ENCODE measurements around the gene THUMPD3.

THUMPD3 gene

DNA sequence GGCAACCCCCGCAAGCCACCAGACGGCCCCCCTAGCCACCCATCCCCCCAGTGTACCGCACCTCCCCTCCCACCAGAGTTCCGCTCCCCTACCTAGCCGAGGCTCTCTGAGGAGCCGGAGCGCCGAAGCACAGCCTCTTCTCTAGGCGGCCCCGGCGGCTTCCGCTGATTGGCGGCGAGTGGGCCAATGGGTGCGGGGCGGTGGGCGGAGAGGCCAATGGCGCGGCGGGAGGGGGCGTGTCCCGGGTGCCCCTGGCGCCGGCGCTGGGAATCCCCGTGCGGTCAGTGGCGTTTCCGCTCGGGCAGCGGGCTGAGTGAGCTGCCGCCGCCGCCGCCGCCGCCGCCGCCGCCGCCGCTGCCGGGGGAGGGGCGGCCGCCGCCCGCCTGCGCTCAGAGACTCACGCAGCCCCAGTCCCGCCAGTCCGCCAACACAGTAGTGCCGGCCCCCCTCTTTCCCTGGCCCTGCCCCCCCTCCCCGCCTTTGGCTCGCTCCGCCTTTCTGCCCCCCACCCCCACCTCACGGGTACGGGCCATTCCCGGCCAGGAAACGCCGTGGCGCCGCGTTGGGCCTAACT, 34.6 kb downstream of the THUMPD3 start, which contains the start of gene SETD5:
SETD5 (plus strand) TSS at position 284 of the 574 bp plus-strand sequence. CDS start 31,324 bp downstream, outside the sequence.
- peak within 1 kb of the TSS; percentile 99 for H3K4me3 Mint-ChIP-seq

DNA sequence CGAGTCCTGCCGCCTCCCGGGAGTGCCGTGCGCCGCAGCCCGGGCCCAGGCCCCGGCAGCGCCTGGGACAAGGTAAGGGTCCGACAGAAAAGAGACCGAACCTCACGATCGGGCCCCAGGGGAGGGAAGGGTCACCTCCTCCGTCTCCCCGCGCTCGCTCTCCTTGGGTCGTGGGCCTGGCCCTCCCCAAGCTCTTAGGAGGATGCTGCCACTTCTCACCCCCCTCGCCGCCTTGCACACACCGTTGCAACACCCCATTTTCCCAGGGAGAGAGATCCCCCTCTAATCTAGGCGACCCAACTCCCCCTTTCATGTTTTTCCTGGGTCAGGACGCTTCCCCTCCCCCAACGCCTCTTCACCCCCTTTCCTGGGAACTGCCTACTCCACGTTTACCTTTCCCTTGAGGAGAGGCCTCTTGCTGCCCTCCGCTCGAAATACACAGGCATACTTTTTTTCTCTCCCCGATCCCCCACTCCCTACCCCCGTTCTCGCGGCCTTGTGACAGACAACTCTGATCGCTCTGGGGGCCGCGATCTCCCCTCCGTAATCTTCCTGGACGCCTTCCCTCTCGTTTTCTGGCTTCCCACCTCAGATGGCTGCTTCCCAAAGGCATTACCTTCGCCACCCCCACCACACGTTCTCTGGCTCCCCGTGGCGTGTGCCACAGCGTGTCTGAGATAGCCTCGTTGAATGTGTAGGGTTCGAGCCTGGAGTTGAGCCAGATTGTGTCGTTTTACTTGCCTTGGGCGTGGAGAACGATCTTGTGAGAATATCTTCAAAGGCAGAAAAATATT, 35.2 kb downstream of the THUMPD3 start:
- Mint-ChIP-seq H3K4me1 (ENCODE audit: low read depth) (peaks cover 51% of the 10 kb centered on the region), H3K36me3 (ENCODE audit: low read depth) (peaks cover 41% of the 10 kb centered on the region), H3K27ac (peak overlapping the region; percentile 98), H3K9me3 (no peaks in the 10 kb centered on the region), H3K4me3 (peak overlapping the region; percentile 99), H3K27me3 (ENCODE audit: low read depth) (no peaks in the 10 kb centered on the region)
- DNase-seq (ENCODE audit: low spot score) = peak; percentile 16

More for the DNA sequence above, 34.6 kb downstream of the THUMPD3 start, which contains the start of gene SETD5:
- no peaks in the 10 kb centered on the region for H3K9me3 Mint-ChIP-seq
- peak; percentile 99 for DNase-seq (ENCODE audit: low spot score)
- no peaks in the 10 kb centered on the region for H3K27me3 Mint-ChIP-seq (ENCODE audit: low read depth)
- peaks cover 46% of the 10 kb centered on the region for H3K36me3 Mint-ChIP-seq (ENCODE audit: low read depth)
- peak within 1 kb of the TSS; percentile 99 for H3K27ac Mint-ChIP-seq
- peaks cover 46% of the 10 kb centered on the region for H3K4me1 Mint-ChIP-seq (ENCODE audit: low read depth)

- Mint-ChIP-seq H3K9me3 (no peaks in the 10 kb centered on the region), H3K4me1 (ENCODE audit: low read depth) (peaks cover 52% of the 10 kb centered on the region), H3K4me3 (peak overlapping the region; percentile 99), H3K36me3 (ENCODE audit: low read depth) (peaks cover 36% of the 10 kb centered on the region), H3K27me3 (ENCODE audit: low read depth) (no peaks in the 10 kb centered on the region), H3K27ac (peak overlapping the region; percentile 98)
- peak; percentile 17 for DNase-seq (ENCODE audit: low spot score)
Observed at GRCh38 chr3:9398700-9399336, 36.0 kb downstream of the THUMPD3 start.

DNA sequence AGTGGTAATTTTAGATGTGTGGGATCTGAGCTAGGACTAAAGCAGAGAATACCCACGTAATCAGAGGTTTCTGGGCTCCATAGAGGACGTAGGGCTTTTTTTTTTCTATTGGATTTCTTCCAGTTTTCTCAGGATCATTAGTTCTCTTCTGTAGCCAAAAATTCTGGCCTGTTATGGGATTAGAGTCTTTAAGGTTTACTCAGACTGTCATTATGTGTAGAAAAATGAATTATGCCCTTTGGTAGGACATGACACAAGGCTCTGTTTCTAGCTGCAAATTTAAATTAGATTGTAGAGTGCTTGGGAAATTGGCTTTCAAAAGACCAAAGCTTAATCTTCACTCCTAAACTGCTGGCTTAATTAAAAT, 36.5 kb downstream of the THUMPD3 start:
- Mint-ChIP-seq H3K9me3 (no peaks in the 10 kb centered on the region), H3K27ac (peak overlapping the region; percentile 56), H3K4me1 (ENCODE audit: low read depth) (peaks cover 52% of the 10 kb centered on the region), H3K36me3 (ENCODE audit: low read depth) (peaks cover 34% of the 10 kb centered on the region), H3K27me3 (ENCODE audit: low read depth) (no peaks in the 10 kb centered on the region), H3K4me3 (peak overlapping the region; percentile 99)
- no peak for DNase-seq (ENCODE audit: low spot score)

- Mint-ChIP-seq H3K36me3 (ENCODE audit: low read depth) (peaks cover 30% of the 10 kb centered on the region), H3K4me1 (ENCODE audit: low read depth) (peaks cover 51% of the 10 kb centered on the region), H3K27ac (peak overlapping the region; percentile 56), H3K9me3 (no peaks in the 10 kb centered on the region), H3K4me3 (peak overlapping the region; percentile 99), H3K27me3 (ENCODE audit: low read depth) (no peaks in the 10 kb centered on the region)
- no peak for DNase-seq (ENCODE audit: low spot score)
Observed at GRCh38 chr3:9399746-9400145, 36.9 kb downstream of the THUMPD3 start.

DNA sequence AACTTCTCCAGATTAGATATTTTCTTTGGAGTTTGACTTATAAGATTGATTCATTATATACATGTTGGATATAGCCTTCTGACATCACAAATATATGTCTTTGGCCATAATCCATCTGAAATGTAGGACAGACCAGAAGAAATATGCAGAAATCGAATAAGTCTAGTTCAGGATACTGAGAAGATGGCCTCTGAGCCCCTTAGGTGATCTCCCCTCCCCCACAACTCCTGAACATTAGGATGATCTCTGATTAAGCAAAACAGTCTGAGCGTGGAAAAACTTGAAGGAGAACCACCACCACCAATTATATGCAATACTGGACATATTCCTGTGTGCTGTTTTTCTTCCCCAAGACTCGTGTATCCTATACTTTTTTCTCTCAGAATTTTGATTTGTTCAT, 37.8 kb downstream of the THUMPD3 start:
- Mint-ChIP-seq H3K4me1 (ENCODE audit: low read depth) (peaks cover 48% of the 10 kb centered on the region), H3K36me3 (ENCODE audit: low read depth) (peaks cover 21% of the 10 kb centered on the region), H3K9me3 (no peaks in the 10 kb centered on the region), H3K27me3 (ENCODE audit: low read depth) (no peaks in the 10 kb centered on the region), H3K4me3 (peak overlapping the region; percentile 64), H3K27ac (no peak overlapping the region)
- no peak for DNase-seq (ENCODE audit: low spot score)

- H3K27ac Mint-ChIP-seq = peak overlapping the region; percentile 11
- H3K9me3 Mint-ChIP-seq = no peaks in the 10 kb centered on the region
- no peak for DNase-seq (ENCODE audit: low spot score)
- H3K36me3 Mint-ChIP-seq (ENCODE audit: low read depth) = peaks cover 16% of the 10 kb centered on the region
- no peak overlapping the region for H3K4me3 Mint-ChIP-seq
- peaks cover 49% of the 10 kb centered on the region for H3K4me1 Mint-ChIP-seq (ENCODE audit: low read depth)
- H3K27me3 Mint-ChIP-seq (ENCODE audit: low read depth) = no peaks in the 10 kb centered on the region
Observed at GRCh38 chr3:9401986-9402385, 39.1 kb downstream of the THUMPD3 start.

- Mint-ChIP-seq H3K4me1 (ENCODE audit: low read depth) (peaks cover 53% of the 10 kb centered on the region), H3K9me3 (no peaks in the 10 kb centered on the region), H3K4me3 (peak overlapping the region; percentile 13), H3K36me3 (ENCODE audit: low read depth) (peaks cover 16% of the 10 kb centered on the region), H3K27me3 (ENCODE audit: low read depth) (no peaks in the 10 kb centered on the region), H3K27ac (peak overlapping the region; percentile 11)
- no peak for DNase-seq (ENCODE audit: low spot score)
Observed at GRCh38 chr3:9402410-9403228, 39.8 kb downstream of the THUMPD3 start.

GRCh38 chr3:9403463-9403862, 40.6 kb downstream of the THUMPD3 start:
- peaks cover 12% of the 10 kb centered on the region for H3K36me3 Mint-ChIP-seq (ENCODE audit: low read depth)
- no peaks in the 10 kb centered on the region for H3K9me3 Mint-ChIP-seq
- no peak for DNase-seq (ENCODE audit: low spot score)
- no peak overlapping the region for H3K4me3 Mint-ChIP-seq
- no peaks in the 10 kb centered on the region for H3K27me3 Mint-ChIP-seq (ENCODE audit: low read depth)
- peaks cover 56% of the 10 kb centered on the region for H3K4me1 Mint-ChIP-seq (ENCODE audit: low read depth)
- no peak overlapping the region for H3K27ac Mint-ChIP-seq

DNA sequence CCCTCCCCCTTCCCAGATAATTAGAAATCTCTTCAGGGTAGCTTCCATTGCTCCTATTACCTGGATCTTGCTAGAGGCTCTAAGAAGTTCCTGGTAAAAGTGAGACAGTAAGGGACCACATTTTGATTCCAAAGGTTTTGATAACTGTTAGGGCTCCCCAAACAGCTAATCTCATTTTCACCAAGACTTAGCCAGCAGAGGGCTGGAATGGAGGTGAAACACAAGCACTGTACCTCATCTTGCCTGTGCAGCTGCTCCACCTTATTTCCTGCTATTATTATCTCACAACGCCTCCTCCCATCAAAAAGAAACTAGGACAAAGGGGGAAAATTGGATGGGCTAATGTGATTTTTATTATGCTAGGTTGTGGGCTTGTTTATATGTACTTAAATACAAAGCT, 41.8 kb downstream of the THUMPD3 start:
- no peak for DNase-seq (ENCODE audit: low spot score)
- no peaks in the 10 kb centered on the region for H3K27me3 Mint-ChIP-seq (ENCODE audit: low read depth)
- H3K4me3 Mint-ChIP-seq = no peak overlapping the region
- peaks cover 60% of the 10 kb centered on the region for H3K4me1 Mint-ChIP-seq (ENCODE audit: low read depth)
- H3K27ac Mint-ChIP-seq = peak overlapping the region; percentile 37
- peaks cover under 1% of the 10 kb centered on the region for H3K9me3 Mint-ChIP-seq
- peaks cover 13% of the 10 kb centered on the region for H3K36me3 Mint-ChIP-seq (ENCODE audit: low read depth)

DNA sequence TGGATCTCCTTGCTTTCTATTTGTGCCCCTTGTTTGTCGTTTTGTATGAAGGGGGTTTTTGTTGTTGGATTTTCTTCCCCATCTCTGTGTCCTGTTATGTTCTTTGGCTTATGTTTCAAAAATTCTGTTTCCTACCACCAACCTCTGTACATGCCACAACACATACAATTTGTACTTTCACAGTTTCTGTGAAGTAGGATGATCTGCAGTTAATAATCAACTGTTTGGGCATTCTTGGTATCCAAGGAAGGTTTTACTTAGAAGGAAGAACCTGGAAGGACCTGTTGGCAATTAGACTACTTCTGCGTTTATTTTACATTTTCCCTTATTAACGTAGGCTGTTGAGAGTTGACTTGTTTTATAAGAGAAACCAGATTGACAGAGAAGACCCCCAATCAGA, 42.9 kb downstream of the THUMPD3 start:
- DNase-seq (ENCODE audit: low spot score) = no peak
- no peaks in the 10 kb centered on the region for H3K27me3 Mint-ChIP-seq (ENCODE audit: low read depth)
- H3K36me3 Mint-ChIP-seq (ENCODE audit: low read depth) = peaks cover 15% of the 10 kb centered on the region
- H3K4me1 Mint-ChIP-seq (ENCODE audit: low read depth) = peaks cover 60% of the 10 kb centered on the region
- H3K4me3 Mint-ChIP-seq = no peak overlapping the region
- H3K9me3 Mint-ChIP-seq = peaks cover 2% of the 10 kb centered on the region
- H3K27ac Mint-ChIP-seq = no peak overlapping the region

DNA sequence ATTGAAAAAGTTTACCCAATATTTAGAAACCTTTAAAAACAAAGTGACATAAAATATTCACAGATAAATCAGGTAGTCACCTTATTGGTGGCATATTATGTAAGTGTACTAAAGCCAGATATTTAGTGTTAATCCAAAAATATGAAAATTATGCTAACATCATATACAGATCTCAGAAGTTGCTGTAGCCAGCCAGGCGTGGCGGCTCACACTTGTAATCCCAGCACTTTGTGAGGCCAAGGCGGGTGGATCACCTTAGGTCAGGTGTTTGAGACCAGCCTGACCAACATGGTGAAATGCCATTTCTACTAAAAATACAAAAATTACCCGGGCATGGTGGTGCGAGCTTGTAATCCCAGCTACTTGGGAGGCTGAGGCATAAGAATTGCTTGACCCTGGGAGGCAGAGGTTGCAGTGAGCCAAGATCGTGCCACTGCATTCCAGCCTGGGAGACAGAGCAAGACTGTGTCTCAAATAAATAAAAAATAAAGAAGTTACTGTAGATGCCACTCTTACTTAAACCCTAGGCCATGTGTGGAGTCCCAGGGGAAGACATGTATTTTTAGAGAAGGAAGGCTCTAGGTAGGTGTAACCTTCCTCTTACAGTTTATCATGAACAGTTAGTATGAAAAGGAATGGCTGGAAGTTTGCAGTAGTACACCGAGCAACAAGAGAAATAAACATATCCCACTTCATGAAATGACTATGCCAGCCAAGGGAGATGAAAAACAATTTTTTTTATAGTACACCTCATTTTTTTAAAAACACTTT, 44.2 kb downstream of the THUMPD3 start:
- H3K27ac Mint-ChIP-seq = no peak overlapping the region
- H3K9me3 Mint-ChIP-seq = peaks cover 2% of the 10 kb centered on the region
- peaks cover 15% of the 10 kb centered on the region for H3K36me3 Mint-ChIP-seq (ENCODE audit: low read depth)
- no peaks in the 10 kb centered on the region for H3K27me3 Mint-ChIP-seq (ENCODE audit: low read depth)
- peaks cover 51% of the 10 kb centered on the region for H3K4me1 Mint-ChIP-seq (ENCODE audit: low read depth)
- no peak for DNase-seq (ENCODE audit: low spot score)
- no peak overlapping the region for H3K4me3 Mint-ChIP-seq

- no peak overlapping the region for H3K4me3 Mint-ChIP-seq
- peaks cover 2% of the 10 kb centered on the region for H3K9me3 Mint-ChIP-seq
- DNase-seq (ENCODE audit: low spot score) = no peak
- peaks cover 48% of the 10 kb centered on the region for H3K4me1 Mint-ChIP-seq (ENCODE audit: low read depth)
- H3K36me3 Mint-ChIP-seq (ENCODE audit: low read depth) = peaks cover 15% of the 10 kb centered on the region
- no peak overlapping the region for H3K27ac Mint-ChIP-seq
- no peaks in the 10 kb centered on the region for H3K27me3 Mint-ChIP-seq (ENCODE audit: low read depth)
Observed at GRCh38 chr3:9408061-9408460, 45.2 kb downstream of the THUMPD3 start.
